ENCODE results near the gene CNNM4. TPM values are rescaled to one million over a fixed set of nuclear protein-coding genes. Genes with fewer than 3 reads are reported as not detected.

CNNM4 gene
- 8.3 and 9.5 TPM in 2 replicates for total RNA-seq

DNA sequence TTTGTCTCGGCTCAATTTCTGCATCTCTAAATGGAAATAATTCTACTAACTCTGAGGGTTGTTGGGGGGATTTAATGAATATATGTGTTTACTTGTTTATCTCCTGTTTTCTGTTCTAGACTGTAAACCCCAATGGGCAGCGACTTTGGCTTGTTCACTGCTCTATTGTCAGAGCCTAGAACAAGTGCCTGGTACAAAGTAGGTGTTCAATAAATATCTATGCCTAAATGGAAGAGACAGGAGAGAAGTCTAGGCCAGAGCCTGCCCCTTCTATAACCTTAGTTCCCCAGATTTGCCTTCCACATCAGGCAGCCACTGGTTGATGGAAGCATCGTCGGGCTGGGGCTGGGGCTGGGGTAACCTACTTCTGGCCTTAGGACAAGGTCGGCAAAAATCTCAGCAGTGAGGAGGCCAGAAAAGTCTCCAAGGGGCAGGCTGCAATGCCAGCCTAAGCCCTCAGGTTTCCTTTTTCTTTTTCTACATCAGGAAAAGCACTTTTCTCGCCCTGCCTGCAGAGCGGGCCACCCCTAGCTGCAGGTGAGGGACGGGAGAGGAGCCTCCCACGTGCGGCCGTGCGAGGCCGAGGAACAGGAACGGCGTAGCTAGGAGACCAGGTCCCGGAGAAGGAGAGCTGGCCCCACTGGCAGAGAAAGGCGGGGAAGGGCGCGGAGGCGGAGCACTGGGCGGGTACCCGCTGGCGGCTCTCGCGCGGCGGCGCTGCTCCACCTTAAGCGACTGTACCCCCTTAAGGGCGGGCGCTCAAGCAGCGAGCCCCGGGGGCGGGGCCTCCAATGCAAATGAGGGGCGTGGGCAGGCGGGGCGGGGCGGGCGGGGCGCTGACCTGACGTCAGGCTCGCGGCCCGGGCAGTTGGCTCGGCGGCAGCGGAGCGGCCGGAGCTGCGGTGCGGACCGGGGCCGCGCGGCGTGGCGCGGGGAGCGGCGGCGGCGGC is at the start of gene CNNM4:
TSS of gene CNNM4 (plus strand) at position 867 of the 950 bp plus-strand sequence. CDS start 98 bp downstream, outside the sequence.
- intact Hi-C loops (cut with micrococcal nuclease) = loop anchor here (1.0 to 5.0 kb wide), 7 partner anchors 20 to 352 kb away; partner anchors contain the start of genes ANKRD36, ANKRD39, ARID5A and CNNM3

DNA sequence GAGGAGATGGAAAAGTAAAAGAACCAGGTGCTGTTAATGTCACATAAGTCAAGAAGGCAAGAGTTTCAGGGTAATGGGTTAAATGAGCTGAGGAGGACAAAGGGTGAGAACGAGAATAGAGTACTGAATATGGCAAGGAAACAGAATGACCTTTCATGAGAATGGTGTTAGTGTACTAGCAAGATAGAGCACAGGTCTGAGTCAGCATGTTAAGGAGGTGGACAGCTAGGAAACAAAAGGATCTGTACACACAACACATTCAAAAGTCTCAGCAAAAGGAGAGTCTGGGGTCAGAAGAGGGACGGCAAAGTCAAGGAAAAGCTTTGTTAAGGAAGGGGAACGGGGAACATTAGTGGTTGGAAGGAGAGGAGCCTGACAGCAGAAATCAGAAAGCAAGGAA is 49.7 kb upstream of the CNNM4 start:
- intact Hi-C loops (cut with micrococcal nuclease) = no loop called here

DNA sequence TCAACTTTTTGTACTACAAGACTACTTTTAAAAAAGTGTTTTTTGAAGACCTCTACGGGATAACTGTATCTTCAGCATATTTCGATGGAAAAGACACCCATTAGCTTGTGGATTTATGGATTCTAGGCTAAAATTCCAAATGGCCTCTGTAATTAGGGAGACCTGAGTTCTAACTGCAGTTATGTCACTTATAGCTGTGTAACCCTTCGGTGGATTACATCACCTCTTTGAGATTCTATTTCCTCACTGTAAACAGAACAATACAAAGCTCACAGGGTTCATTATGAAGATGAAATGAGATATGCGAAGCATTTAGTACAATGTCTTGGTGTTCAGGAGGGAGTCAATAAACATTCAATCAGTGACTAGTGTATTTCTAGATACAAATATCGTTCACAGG is 45.0 kb upstream of the CNNM4 start:
- intact Hi-C loops (cut with micrococcal nuclease) = no loop called here

DNA sequence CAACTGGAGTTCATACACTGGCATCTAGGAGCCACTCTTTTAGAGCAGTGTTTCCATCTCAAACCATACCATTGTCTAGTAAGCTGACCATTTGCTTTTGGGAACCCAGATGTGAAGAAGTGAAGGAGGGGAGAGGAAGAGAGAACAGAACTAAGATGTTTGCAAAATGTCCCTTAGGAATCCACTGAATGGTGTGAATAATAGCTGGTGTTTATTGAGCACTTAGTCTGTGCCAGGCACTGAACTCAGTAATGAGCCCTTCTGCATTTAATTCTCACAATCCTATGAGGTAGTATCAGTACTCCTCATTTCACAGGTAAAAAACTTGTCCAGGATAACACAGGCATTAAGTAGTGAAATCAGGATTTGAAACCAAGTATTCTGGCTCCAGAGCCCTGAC is 44.3 kb upstream of the CNNM4 start:
- intact Hi-C loops (cut with micrococcal nuclease) = no loop called here

DNA sequence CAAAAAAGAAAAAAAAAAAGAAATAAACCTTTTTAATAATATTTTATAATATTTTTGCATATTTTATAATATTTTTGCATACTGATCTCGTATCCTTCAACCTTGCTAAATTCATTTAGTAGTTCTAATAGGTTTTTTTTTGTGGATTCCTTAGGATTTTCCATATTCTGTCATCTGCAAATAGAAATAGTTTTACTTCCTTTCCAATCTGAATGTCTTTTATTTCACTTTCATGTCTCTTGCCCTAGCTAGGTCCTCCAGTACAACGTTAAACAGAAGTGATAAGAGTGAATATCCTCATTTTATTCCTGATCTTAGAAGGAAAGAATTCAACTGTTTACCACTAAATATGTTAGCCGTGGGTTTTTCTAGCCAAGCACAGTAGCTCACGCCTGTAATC is 34.6 kb upstream of the CNNM4 start:
- intact Hi-C loops (cut with micrococcal nuclease) = no loop called here

DNA sequence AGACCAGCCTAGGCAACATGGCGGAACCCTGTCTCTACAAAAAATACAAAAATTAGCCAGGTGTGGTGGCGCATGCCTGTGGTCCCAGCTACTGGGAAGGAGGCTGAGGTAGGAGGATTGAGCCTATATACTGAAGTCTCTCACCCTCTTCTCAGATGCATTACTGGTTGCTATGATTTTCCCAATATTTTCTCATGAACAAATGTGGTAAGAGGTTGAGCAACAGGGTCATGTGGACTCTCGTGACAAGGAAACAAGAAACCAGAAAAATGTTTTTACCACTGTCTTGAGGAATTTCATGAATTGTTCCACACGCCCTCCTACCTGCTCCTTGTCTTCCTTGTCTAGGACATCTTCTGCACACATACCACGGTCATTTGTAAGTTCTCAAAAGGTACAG is 33.3 kb upstream of the CNNM4 start:
- intact Hi-C loops (cut with micrococcal nuclease) = no loop called here

DNA sequence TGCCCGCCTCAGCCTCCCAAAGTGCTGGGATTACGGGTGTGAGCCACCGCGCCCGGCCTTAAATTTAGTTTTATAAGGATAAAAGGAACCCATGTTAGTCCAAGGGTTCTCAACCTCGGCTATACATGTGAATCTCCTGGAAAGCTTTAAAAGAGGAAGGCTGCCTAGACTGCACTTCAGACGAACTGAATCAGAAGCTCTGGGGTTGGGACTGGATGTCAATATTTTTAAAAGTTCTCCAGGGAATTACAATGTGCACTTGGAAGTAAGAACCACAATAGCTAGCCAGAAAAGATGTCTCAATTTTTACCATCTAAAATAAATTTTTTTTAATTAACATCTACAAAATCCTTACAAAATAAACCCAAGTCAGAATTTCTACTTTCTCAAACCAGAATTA is 31.0 kb upstream of the CNNM4 start:
- intact Hi-C loops (cut with micrococcal nuclease) = no loop called here

DNA sequence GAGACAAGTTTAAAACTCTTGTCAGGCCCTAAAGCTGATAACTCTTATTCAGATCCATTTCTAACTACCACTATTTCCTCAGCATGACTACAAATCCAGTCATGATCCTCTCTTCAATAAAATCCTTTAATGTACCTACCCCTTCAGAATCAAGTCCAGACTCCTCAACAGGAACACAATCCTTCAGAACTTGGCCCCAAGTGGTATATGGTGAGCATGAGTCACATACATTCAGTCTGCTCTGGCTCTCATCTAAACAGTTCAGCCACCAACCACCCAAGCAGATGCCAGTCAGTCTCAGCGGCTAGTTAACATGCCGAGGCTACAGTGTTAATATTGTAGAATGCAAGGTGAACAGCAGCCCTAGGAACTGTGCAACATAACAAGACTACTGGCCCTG is 30.5 kb upstream of the CNNM4 start:
- intact Hi-C loops (cut with micrococcal nuclease) = no loop called here

DNA sequence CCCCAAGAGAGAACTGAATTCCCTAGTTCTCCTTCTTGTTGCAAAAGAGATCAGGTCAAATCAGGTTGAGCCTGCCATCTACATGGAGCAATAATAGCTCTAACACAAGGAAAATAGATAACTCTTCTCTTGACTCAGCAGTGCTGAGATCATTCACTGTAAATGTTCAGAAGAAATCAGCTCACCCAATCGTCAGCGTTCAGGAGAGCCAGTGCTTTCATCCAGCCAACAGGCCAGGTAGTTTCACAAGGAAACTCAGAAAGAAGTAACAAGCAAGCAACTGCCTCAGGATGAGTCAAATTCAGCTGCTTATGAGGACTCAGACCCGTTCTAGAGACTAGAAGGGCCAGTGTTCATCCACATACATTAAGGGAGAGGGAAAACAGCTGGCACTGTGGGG is 26.8 kb upstream of the CNNM4 start:
- intact Hi-C loops (cut with micrococcal nuclease) = no loop called here

DNA sequence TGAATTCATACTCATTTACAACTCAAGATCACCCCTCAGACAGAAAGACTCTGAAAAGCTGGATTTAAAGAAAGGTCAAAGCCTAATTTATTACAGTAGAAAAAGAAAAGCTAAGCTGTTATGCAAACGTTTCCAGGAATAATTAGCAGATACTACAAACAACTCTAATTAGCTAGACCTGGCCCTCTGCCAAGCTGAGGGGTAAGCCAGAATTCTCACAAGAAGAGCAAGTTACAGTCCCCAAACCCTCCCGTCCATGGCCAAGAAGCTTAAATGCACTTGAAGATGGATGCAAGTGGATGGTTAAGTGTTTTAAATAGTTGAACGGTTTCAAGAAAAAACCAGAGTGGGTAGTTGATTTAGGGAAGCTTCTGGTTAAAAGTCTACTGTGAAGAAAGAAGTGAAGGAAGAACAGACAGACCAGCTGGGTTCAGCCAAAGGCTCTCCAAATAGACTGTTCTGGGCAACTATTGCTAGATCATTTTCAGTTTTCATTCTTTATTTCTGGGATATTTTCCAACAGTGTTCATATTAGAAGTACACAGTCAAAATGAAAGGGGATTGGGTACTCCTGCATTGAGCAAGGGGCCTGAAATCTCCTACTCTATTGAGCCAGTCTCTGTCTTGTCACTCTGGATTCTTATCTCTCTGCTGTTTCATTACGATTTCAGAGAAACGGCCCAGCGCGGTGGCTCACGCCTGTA is 25.7 kb upstream of the CNNM4 start:
- intact Hi-C loops (cut with micrococcal nuclease) = no loop called here

DNA sequence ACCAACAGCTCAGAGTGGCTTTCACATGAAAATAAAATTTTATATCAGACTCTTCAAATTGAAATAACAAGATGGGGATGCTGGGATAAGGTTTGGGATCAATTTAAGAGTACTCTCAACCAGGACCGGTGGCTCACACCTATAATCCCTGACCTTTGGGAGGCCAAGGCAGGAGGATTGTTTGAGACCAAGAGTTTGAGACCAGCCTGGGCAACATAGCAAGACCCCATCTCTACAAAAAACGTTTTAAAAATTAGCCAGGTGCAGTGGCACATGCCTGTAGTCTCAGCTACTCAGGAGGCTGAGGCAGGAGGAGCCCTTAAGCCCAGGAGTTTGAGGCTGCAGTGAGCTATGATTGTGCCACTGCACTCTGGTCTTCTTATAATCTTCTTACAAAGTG is 23.5 kb upstream of the CNNM4 start:
- intact Hi-C loops (cut with micrococcal nuclease) = no loop called here

DNA sequence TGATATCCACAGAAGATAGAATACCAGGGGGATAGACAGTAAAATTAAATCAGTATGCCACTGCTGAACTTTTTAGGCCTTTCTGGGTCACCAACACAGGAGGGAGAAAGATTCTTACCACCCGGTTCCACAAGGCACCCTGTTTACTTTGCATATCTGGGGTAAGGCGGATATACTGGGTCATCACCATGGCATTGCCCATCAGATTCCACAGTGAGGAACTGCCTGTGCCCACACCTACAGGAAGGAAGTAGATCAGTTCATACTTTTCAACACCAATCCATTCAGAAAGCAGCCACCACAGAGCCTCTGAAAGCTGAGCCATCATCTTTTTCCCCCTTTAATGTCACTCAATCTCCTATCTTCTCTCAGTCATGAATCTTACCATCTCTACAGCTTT is 22.9 kb upstream of the CNNM4 start:
- intact Hi-C loops (cut with micrococcal nuclease) = no loop called here

DNA sequence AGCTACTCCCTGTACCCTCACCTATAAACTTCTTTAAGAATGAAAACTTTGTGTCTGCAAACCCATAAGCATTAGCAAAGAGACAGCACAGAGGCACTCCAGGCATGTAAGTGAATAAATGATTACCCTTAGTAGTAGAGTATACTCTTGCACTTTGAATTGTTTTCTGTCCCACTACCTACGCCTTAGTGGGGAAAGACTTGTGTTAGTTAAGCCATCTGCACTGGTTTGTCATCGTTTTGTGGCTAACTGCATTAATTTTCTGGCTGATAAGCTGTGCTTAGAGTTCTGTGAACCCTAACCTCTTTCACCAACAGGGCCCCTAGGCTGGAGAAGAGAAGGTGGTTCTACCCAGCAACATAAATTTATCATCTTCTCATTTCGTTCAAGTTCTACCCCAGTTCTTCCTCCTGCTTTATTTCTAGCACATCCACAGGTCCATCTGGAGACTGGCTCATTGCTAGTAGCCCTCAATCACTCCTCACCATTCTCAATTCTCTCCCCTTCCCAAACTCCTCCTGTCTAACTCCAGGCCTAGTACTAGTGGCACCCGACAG is 21.5 kb upstream of the CNNM4 start:
- intact Hi-C loops (cut with micrococcal nuclease) = no loop called here

DNA sequence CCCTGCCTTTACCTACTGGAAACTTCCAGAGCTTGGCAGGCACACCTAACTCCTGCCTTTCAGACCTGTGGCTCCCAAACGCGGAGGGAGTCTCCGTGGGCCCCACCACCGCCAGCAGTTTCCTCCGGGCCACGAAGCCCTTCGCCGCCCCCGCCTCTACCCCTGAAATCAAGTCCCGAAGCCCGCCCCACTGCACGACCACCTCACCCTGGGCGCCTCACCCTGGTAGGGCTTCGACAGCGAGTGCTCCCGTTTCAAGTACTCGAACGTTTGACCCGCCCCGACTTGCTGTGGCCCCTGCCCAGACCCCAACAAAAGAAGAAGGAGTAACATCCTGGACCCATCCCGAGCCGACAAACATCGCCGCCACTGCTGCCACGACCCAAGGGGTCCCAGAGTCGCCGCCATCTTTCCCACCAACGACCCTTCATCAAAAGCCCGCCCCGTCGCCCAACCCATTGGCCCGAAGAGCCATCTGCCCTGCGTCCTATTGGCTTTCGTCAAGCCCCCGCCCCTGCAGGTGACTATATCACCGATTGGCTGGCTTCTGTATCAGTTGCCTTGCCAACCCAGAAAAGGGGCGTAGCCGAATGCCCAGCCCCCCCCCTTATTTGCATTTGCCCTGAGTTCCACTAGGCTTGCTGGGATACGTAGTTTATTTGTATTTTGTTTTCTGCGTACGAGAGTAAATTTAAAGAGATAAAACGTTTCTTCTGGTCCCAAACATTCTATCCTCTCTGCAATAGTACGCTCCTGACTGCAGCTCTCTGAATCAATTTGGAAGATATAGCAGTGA is 20.9 kb upstream of the CNNM4 start, which contains the start of gene LMAN2L:
TSS of gene LMAN2L (minus strand) at position 432 of the 796 bp plus-strand sequence. CDS start at position 408, 24 bp downstream.
- intact Hi-C loops (cut with micrococcal nuclease) = loop anchor here (1.0 to 2.0 kb wide), 7 partner anchors 20 to 532 kb away; partner anchors contain the start of genes CNNM3, CNNM4, KANSL3 and STARD7

DNA sequence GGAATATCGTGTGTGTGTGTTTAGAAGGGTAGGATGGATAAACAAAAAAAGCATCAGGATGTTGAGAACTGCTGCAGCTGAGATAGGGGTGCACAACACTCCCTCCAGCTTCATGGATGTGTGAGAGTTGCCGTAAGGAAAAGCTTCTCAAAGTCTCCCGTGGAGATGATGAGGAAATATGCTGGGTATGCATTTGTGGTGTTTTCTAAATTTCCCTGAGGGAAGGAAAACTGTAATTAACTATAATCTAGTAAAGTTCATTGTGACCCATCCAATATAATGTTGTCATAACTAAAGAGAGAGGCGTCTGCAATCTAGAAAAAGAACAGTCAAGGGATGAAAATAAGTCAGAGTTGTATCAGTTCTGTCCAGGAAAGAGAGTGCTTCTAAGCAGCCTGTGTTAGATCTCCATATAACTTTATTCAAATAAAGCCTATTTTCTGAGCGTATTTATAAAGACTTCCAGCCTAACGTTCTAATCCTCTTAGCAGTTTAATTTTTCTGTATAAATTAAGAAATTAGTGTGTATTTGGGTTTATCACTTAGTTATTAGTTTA is 13.6 kb upstream of the CNNM4 start:
- intact Hi-C loops (cut with micrococcal nuclease) = no loop called here

DNA sequence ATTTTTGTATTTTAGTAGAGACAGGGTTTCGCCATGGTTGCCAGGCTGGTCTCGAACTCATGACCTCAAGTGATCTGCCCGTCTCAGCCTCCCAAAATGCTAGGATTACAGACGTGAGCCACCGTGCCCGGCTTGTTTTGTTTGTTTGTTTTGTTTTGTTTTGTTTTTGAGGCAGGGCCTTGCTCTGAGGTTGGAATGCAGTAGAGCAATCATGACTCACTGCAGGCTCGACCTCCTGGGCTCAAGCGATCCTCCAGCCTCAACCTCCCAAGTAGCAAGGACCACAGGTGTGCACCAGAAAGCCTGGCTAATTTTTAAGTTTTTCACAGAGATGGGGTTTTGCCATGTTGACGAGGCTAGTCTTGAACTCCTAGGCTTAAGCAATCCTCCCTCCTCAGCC is 8.9 kb upstream of the CNNM4 start:
- intact Hi-C loops (cut with micrococcal nuclease) = no loop called here

DNA sequence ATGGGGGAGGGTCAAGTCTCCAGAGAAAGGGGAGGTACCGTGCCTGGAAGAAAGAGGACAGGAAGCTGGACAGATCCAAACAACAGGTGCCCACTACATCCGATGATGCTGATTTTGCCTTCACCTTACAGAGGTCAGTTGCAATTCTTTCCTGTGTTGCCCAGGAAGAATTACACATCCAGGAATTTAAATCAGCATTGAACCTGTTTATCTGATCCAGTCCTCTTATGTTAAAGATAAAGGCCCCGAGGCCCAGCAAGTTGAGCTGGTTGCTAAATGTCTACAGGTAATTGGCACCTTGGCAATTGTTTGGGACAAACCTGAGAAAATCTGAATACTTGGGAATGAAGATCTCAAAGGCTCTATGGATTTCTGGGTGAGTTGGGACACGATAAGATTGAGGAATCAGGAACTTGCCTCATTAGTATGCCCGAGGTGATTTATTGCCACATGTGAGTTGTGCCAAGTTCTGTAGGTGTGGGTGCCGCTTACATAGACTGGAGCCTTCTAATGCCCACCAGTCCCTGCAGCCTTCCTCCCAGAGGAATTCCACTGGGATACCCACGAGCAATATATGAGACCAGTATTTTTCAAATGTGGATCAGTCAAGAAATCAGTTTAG is 6.9 kb upstream of the CNNM4 start:
- intact Hi-C loops (cut with micrococcal nuclease) = no loop called here

DNA sequence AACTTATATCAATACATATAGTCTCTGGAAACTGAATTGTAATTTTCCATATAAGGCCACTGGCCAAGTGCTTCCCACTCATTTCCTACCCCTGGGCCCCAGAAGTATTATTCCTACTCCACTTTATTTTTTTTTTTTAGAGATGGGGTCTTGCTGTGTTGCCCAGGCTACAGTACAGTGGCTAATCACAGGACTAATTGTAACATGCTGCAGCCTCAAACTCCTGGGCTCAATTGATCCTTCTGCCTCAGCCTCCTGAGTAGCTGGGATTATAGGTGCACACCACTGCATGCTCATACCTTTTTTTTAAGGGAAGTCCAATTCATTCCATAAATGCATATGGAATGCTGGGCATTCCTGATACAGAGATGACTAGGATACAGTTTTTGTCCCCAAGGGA is 6.4 kb upstream of the CNNM4 start:
- intact Hi-C loops (cut with micrococcal nuclease) = no loop called here

DNA sequence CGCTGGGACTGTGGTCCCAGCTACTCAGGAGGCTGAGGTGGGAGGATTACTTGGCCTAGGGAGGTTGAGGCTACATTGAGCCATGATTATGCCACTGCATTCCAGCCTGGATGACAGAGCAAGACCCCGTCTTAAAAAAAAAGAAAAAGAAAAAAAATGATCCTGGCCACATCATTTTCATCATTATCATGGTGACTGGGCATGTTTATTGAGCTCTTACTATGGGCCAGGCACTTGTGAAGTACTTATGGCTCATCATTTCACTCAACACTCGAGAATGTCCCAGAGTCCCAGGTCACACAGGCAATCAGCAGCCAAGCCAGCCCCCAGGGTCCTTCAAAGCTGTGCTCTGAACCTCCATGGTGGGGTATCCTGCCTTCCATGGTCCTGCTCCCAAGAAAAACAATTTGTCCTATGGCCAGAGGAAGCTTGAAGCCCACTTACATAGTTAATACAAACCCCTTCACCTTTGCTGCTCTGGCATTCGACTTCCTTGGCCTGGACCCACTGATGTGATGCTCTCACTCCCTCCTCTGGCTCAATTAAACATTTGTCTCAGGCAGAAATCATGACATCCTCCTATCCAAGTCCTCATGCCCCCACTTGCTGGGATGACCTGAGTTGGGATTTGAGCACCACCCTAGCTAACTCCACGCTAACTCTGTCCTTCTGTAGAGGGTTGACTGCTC is 3.8 kb upstream of the CNNM4 start:
- intact Hi-C loops (cut with micrococcal nuclease) = no loop called here

DNA sequence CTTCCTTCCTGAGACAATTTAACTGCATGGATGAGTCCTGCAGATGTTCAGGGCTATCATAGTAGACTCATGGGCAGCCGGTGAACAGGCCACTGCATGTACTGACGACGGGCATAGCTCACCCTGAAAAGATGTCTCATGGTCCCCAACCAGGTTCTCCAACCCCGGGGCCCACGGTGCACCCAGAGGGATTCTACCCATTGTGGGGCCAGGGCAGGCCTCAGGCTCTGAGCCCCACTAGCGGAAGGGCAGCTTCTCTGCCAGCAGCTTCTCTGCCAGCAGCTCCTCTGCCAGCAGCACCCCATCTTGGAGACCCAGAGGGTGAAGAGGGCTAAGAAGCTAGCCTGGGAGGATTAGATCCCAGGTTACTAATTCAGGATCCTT is 3.2 kb upstream of the CNNM4 start:
- intact Hi-C loops (cut with micrococcal nuclease) = no loop called here

Data from T-helper 2 cell treated with Interferon-gamma antibody and Interleukin-4, amounts not matched to agents 100 ng/mL and 5 ng/mL, for 36 hours (primary cell).